PC-9 (cell line): ENCODE measurements around the gene USH1C. TPM values are rescaled to one million over a fixed set of nuclear protein-coding genes. Genes with fewer than 3 reads are reported as not detected.

Experiments
- BruUV-seq: library from RNA; stranded (reverse); fragments of 400-500 nt; replicated peaks from 2 replicates; lab custom pipeline; 2021; lab: Mats Ljungman, UMichigan
- CTCF ChIA-PET: fragments of 300-600 bp; sonication (Branson Sonifier 250); formaldehyde crosslinking; loops from one replicate; lab custom pipeline; 2022; ENCODE audit warnings: antibody characterized with exemption; lab: Charles Lee
- POLR2A ChIA-PET: fragments of 300-600 bp; sonication (Branson Sonifier 250); formaldehyde crosslinking; loops from one replicate; lab custom pipeline; 2022; ENCODE audit warnings: antibody characterized with exemption; ENCODE audit not compliant: unreplicated experiment; lab: Charles Lee
- DNase-seq, 2 experiments: peaks; one replicate each; pipeline versions ENCODE4 v3.0.0 to v3.0.0-alpha.2; 2015 to 2022; ENCODE audit warnings: mixed read lengths in 1 of 2
- H2AFZ ChIP-seq: fragments of 200-600 bp; sonication (generic); 2 replicates; pipeline ENCODE4 v1.8.1; 2017; ENCODE audit warnings: antibody characterized with exemption
- H3F3A ChIP-seq: fragments of 200-600 bp; sonication (generic); 2 replicates; pipeline ENCODE4 v1.8.1; 2017; ENCODE audit warnings: antibody characterized with exemption, mild to moderate bottlenecking, low read depth; ENCODE audit not compliant: insufficient read depth
- H3K27ac ChIP-seq: fragments of 200-600 bp; sonication (generic); 2 replicates; pipeline ENCODE4 v1.6.1; 2016; ENCODE audit warnings: mixed run types
- H3K27me3 ChIP-seq: fragments of 200-600 bp; sonication (generic); 2 replicates; pipeline ENCODE4 v1.6.1; 2016; ENCODE audit warnings: low read depth, mixed run types; ENCODE audit not compliant: insufficient read depth
- H3K36me3 ChIP-seq: fragments of 200-600 bp; sonication (generic); 2 replicates; pipeline ENCODE4 v1.6.1; 2016; ENCODE audit warnings: low read depth, mixed run types
- H3K4me1 ChIP-seq: fragments of 200-600 bp; sonication (generic); replicated peaks from 2 replicates; pipeline ENCODE4 v1.6.1; 2016; ENCODE audit warnings: mixed run types; ENCODE audit not compliant: insufficient read depth
- H3K4me2 ChIP-seq: fragments of 200-600 bp; sonication (generic); 2 replicates; pipeline ENCODE4 v1.6.1; 2017; ENCODE audit warnings: mixed run types
- H3K4me3 ChIP-seq: fragments of 200-600 bp; sonication (generic); 2 replicates; pipeline ENCODE4 v1.6.1; 2016; ENCODE audit warnings: mixed run types
- H3K79me2 ChIP-seq: fragments of 200-600 bp; sonication (generic); 2 replicates; pipeline ENCODE4 v1.6.1; 2017; ENCODE audit warnings: low read depth, mixed run types
- H3K9me2 ChIP-seq: fragments of 200-600 bp; sonication (generic); 2 replicates; pipeline ENCODE4 v1.8.1; 2017; ENCODE audit warnings: mild to moderate bottlenecking; ENCODE audit not compliant: insufficient read depth
- H3K9me3 ChIP-seq: fragments of 200-600 bp; sonication (generic); 2 replicates; pipeline ENCODE4 v1.8.1; 2016; ENCODE audit warnings: low read depth; ENCODE audit not compliant: insufficient read depth
- H4K20me1 ChIP-seq: fragments of 200-600 bp; sonication (generic); 2 replicates; pipeline ENCODE4 v1.8.1; 2017; ENCODE audit not compliant: insufficient read depth
- CTCF ChIP-seq: fragments of 200-600 bp; sonication (generic); conservative IDR thresholded peaks from 2 replicates; pipeline ENCODE4 v1.6.1; 2017; ENCODE audit warnings: mixed run types, antibody characterized with exemption, mild to moderate bottlenecking, moderate library complexity
- EZH2 ChIP-seq: fragments of 200-600 bp; sonication (generic); IDR thresholded peaks from 2 replicates; pipeline ENCODE4 v1.8.0; 2017; ENCODE audit warnings: antibody characterized with exemption, low read depth
- intact Hi-C: fragments of 100-400 bp; cut with micrococcal nuclease; formaldehyde crosslinking; loops from one replicate; pipeline ENCODE4 v1.10.0; 2022; ENCODE audit not compliant: unreplicated experiment
- total RNA-seq: library from RNA; stranded (reverse); gene quantifications from 2 replicates; pipeline ENCODE4 v1.2.3, GENCODE V29; 2021

The USH1C gene
- total RNA-seq, 1 experiment from 2014 or later: not detected

DNA sequence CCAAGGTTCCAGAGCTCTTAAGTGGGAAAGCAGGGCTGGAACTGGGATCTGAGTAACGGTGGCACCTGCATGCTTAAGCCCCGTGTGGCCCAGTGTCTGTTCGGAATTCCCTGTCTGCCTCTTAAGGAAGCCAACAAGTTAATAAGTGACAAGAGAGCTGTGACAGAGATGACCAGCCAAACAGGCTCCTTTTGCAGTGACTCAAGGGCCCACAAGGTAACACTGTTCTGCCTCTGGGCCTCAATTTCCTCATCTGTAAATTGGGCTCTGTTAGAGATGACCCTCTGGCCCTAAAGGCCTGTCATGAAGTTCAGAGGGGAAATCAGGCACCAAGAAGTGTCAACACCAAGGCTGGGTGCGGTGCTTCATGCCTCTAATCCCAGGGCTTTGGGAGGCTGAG lies 18.6 kb downstream of the USH1C start:
- Histone ChIP-seq H3K79me2 (no peaks in the 10 kb centered on the region), H3K9me2 (no peaks in the 10 kb centered on the region), H3F3A (no peaks in the 10 kb centered on the region), H3K4me2 (no peak overlapping the region), H3K27ac (no peak overlapping the region), H3K4me3 (no peak overlapping the region), H2AFZ (no peak overlapping the region), H3K9me3 (no peaks in the 10 kb centered on the region), H3K27me3 (peaks cover 72% of the 10 kb centered on the region), H4K20me1 (no peaks in the 10 kb centered on the region), H3K4me1 (no peaks in the 10 kb centered on the region), H3K36me3 (no peaks in the 10 kb centered on the region)
- intact Hi-C loops: no loop called here
- BruUV-seq: no TSS peak
- POLR2A ChIA-PET: interaction anchor here (0.6 kb wide), 1 partner anchor 174 kb away, joined by 4 read pairs; the partner anchor contains the start of gene NCR3LG1
- TF ChIP-seq CTCF (no peak), EZH2 (no peak)
- CTCF ChIA-PET: no interaction called here
- no peak for DNase-seq

DNA sequence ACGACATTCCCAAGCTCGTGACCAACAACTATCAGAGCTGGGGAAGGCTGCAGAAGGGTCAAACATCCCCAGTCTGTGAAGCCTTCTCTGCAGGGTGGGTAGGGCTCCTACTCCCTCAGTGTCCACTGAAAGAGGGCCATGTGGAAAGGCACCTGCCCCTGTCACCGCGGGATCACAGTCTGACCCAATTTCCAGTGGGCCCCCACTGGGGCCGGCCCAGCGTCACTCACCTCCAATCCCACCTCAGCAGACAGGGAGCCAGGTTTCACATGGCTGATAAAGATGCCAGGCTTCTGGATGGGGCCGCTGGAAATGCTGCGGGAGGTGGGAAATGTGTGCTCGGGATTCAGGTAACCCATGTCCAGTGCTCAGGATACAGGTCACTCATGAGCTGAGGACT lies 20.0 kb downstream of the USH1C start:
- H3K27me3 ChIP-seq: peaks cover 63% of the 10 kb centered on the region
- intact Hi-C loops: no loop called here
- no peaks in the 10 kb centered on the region for H3K36me3 ChIP-seq
- H3K9me2 ChIP-seq: no peaks in the 10 kb centered on the region
- no peak overlapping the region for H2AFZ ChIP-seq
- H3K79me2 ChIP-seq: no peaks in the 10 kb centered on the region
- BruUV-seq: no TSS peak
- H3K4me3 ChIP-seq: no peak overlapping the region
- H4K20me1 ChIP-seq: no peaks in the 10 kb centered on the region
- no peaks in the 10 kb centered on the region for H3F3A ChIP-seq
- POLR2A ChIA-PET: no interaction called here
- no peak overlapping the region for H3K4me2 ChIP-seq
- CTCF ChIA-PET: no interaction called here
- no peaks in the 10 kb centered on the region for H3K4me1 ChIP-seq
- no peak for TF ChIP-seq CTCF
- TF ChIP-seq EZH2: no peak
- no peak for DNase-seq
- no peaks in the 10 kb centered on the region for H3K9me3 ChIP-seq
- H3K27ac ChIP-seq: no peak overlapping the region

GRCh38 chr11:17522655-17523054 lies 21.6 kb downstream of the USH1C start:
- Histone ChIP-seq H3K27me3 (peaks cover 56% of the 10 kb centered on the region), H4K20me1 (no peaks in the 10 kb centered on the region), H3K4me1 (no peaks in the 10 kb centered on the region), H3K36me3 (no peaks in the 10 kb centered on the region), H3F3A (no peaks in the 10 kb centered on the region), H3K9me3 (no peaks in the 10 kb centered on the region), H3K79me2 (no peaks in the 10 kb centered on the region), H3K4me2 (no peak overlapping the region), H3K9me2 (no peaks in the 10 kb centered on the region), H3K4me3 (no peak overlapping the region), H2AFZ (no peak overlapping the region), H3K27ac (no peak overlapping the region)
- CTCF ChIA-PET: no interaction called here
- POLR2A ChIA-PET: no interaction called here
- no peak for DNase-seq
- BruUV-seq: no TSS peak
- TF ChIP-seq CTCF (no peak), EZH2 (no peak)
- intact Hi-C loops: no loop called here
